Hematopoietic multipotent progenitor cell treated with erythropoietin and hydrocortisone succinate and interleukin-3 and kit ligand, for 6 days (in vitro differentiated cells): Measurements from ENCODE around the gene USPL1.

Source experiments
- DNase-seq: peaks from one replicate; pipeline ENCODE4 v3.0.0-alpha.2; 2015

The USPL1 gene

GRCh38 chr13:30664689-30665275 is 47.1 kb downstream of the USPL1 start:
- no peak for DNase-seq

GRCh38 chr13:30665638-30666037 is 47.9 kb downstream of the USPL1 start:
- DNase-seq = no peak

GRCh38 chr13:30666113-30666512 is 48.4 kb downstream of the USPL1 start:
- DNase-seq = no peak

GRCh38 chr13:30667014-30667413 is 49.3 kb downstream of the USPL1 start:
- no peak for DNase-seq

- no peak for DNase-seq
Observed at GRCh38 chr13:30668312-30668711, 50.6 kb downstream of the USPL1 start.

DNA sequence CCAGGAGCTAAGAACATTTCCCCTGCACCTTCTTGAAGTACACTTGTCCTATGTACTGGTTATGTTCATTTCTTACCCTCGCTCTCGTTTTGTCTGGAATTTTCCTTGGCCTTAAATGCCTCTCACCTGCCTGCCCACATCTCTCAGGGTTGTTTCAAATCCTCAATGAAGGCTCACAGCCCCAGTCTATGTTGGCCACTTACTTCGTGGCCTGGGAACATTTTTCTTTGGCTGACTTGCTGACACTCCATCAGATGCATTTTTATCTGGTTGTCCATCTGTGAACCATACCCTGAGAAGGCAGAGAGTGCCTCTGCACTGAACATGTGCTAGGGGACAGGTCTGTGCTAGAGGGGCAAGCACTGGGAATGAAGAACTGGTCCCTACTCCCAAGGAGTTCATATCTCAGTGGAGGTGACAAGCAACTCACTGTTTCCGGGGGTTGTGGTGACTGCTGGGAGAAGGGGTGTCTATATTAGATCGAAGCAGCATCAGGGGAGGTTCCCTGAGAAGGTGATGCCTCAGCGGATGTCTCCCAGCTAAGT is 53.6 kb downstream of the USPL1 start:
- no peak for DNase-seq

DNA sequence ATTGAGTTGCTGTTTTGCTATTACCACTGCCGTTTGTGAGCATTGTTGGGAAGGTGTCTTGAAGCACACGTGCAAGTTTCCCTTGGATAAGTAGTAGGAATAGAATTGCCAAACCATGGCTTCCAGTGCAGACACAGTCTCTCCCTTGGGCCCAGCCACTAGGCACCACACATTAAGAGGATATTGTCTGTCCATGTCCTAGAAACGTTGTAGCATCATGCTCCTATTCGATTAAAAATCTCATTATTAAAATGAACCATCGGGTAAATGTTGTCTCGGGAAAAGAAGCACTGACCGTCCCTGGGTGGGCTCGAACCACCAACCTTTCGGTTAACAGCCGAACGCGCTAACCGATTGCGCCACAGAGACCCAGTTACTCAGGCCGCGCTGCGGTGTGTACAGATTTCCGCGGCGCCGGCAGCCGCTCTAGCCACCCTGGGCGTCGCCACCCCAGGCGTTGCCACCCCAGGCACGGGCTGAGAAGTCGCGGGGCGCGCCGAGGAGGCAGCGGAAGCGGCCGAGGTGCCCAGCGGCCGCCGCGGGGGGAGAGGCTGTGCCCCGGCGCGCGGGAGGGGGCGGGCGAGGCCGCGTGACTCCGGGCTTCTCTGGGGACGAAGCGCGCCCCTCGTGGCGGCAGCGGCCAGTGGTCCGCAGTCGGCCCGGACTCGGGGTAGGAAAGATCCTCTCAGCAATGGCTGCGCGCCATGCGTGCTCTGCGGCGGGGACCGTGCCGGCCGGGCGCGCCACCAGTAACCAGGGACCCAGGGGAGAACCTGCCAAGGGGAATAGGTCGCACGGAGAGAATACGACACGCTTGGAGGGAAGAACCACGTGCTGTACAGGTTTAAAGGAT is 56.2 kb downstream of the USPL1 start:
- peak; percentile 93 for DNase-seq

DNA sequence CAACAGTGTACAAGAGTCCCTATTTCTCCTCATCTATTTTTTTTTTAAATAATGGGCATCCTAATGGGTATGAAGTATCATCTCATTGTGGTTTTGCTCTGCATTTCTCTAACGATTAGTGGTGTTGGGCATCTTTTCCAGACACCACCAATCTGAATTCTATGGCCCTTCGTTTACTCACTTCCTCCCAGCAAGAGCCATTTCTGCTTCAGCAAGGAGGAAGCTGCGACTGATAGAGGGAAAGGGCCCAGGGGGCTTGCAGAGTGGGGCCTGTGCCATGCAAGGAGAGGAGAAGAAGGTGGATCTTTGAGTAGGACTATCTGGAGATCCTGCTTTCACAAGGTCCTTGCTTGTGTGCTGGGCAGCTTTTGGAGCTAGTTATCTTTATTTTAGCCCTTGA is 58.0 kb downstream of the USPL1 start:
- no peak for DNase-seq

- peak; percentile 32 for DNase-seq
Observed at GRCh38 chr13:30676672-30677071, 59.0 kb downstream of the USPL1 start.

DNA sequence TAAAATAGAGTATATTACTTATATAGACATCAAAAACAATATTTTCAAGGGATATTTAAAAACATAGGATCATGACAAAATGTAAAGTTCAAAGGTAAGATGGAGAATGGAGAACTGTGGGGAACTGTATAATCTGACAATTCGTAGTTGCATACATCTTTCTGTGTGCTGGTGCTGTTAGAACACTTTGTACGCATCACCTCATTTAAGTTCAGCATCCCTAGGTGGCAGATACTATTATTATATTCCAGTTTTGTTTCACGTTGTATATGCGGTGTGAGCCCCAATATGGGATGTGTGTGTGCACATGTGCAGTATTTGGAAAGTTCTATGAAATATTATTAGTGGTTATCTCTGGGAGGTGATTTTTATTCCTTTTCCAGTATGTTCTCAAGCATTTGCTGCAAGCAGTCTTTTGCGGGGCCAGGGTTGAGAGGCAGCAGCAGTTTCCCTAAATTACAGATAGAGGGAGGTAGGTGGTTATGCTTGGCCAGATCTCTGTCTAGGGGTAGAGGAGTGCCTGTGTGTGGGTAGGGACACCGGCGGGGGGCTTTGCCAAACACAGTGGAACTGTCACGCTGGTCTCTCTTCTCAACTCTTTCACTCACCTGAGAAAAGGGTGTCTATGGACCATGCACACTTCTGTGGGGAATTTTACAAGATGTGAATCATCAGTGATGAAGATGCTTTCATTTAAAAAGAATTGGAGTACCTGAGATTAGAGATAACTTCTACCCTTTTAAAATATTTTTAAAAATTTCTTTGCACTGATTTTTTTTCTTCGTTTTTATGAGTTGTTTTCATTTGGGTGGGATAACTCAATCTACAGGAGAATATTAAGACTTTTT is 62.0 kb downstream of the USPL1 start:
- DNase-seq = peak; percentile 68

DNA sequence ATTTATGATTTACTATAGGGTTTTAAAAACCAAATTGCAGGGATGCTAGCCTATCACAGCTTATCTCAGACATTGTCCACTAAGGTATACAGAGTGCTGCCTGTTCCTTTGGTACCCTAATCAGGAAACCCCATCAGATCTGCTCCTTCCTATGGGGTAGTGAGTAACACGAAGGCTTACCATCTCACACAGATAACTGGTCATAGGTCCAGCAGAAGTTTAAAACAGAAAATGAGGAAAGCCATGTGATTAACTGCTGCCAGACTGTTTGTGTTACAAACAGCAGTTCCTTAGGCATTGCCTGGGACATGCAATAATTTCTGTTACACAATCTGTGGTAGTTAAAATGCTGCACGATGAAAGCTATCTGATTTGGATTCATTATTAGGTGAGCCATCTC is 64.1 kb downstream of the USPL1 start:
- DNase-seq = peak; percentile 59

GRCh38 chr13:30685320-30685859 is 67.7 kb downstream of the USPL1 start:
- no peak for DNase-seq

DNA sequence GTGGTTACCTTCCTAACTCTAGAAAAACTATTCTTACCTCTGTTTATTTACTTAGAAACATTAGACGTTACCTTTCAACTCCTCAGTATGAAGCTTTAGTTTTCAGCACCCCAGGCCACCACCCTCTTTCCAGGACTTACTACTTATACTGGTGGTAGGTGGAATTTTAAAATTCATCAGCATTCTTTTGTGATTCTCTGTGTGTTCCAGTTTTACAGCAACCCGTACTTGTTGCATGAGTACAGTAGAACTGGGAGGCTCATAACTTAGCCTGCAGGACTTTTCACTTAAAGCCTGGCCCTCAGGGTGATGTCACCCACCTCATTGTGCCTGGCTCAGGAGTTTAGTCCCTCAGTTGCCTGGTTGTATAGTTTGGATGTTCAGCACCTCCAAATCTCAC is 68.3 kb downstream of the USPL1 start:
- DNase-seq = no peak

DNA sequence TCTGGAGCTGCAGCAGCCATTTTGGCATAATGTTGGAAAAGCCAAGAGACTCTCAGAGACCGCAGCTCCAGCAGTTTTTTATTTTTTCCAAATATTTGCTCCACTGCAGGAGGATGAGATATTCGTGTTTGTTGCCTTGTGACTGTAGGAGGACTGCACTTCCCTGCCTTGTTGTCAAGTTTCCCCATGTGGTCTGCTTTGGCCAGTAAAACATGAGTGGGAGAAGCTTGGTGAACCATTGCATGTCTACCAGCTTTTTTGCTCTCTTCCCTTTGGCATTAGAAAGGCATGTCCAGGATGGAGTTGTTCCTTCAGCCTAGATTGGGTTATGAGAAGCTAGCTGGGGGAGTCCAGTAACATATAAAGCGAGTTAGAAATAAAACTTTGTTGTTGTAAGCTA is 69.9 kb downstream of the USPL1 start:
- no peak for DNase-seq

DNA sequence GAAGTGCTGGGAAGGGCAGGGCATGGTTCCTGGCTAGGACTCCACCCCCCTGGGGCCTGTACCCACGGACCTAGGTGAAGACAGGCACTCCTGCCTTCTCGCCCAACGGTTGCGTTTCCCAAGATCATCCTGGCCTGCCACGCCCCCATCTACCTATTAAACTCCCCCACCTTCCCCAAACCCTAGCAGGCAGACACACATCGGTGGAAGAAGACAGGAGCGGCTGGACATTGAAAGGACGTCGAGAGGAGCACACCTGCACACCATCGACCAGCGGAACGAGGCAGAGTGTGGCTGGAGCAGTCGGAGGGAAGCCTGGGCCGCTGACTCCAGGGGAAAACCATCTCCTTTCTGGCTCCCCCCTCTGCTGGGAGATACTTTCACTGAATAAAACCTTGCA is 72.0 kb downstream of the USPL1 start:
- DNase-seq = no peak

DNA sequence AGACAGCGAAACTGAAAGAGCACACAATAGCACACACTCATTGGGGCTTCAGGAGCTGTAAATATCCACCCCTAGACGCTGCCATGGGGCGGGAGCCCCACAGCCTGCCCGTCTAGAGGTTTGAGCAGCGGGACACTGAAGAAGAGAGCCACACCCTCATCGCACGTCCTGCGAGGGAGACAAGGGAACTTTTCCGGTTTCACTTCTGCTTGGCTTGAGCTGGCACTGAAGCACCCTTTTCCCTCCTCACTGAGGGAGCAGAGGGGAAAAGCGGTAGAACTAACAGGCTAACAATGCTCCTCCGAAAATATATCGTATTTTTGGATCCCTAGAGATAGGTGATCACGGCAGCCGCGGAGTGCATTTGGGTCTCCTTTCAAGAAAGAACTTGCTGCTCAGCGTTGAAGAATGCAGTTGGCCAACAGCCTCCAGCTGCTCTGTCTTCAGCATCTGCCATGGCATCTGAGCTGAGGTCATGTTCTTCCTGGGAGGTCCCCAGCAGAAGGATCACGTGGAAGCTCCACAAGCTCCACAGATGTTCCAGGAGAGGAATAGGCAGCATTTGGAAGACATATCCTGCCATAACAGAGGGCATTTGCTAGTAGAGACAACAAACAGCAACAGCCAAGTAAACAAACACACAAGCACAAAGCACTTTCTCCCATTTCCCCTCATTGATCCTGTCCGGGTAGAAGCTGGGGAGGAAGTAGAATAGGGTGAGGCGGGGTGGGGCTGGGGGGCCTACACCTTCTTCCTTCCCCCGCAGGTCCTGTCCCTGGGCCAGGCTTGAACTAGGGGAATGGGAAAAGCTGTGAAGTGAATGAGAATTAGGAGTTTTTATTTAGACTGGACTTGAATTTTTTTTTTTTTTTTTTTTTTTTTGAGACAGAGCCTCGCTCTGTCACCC is 72.8 kb downstream of the USPL1 start:
- DNase-seq = peak; percentile 77

DNA sequence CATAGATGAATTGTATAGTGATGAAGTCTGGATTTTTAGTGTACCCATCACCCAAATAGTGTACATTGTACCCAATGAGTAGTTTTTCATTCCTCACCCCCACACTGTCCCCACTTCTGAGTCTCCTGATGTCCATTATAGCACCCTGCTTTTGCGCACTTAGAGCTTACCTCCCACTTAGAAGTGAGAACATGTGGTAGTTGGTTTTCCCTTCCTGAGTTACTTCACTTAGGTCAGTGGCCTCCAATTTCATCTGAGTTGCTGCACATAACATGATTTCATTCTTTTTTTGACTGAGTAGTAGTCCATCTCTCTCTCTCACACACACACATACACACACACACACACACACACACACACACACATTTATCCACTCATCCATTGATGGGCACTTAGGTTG is 74.4 kb downstream of the USPL1 start:
- no peak for DNase-seq

DNA sequence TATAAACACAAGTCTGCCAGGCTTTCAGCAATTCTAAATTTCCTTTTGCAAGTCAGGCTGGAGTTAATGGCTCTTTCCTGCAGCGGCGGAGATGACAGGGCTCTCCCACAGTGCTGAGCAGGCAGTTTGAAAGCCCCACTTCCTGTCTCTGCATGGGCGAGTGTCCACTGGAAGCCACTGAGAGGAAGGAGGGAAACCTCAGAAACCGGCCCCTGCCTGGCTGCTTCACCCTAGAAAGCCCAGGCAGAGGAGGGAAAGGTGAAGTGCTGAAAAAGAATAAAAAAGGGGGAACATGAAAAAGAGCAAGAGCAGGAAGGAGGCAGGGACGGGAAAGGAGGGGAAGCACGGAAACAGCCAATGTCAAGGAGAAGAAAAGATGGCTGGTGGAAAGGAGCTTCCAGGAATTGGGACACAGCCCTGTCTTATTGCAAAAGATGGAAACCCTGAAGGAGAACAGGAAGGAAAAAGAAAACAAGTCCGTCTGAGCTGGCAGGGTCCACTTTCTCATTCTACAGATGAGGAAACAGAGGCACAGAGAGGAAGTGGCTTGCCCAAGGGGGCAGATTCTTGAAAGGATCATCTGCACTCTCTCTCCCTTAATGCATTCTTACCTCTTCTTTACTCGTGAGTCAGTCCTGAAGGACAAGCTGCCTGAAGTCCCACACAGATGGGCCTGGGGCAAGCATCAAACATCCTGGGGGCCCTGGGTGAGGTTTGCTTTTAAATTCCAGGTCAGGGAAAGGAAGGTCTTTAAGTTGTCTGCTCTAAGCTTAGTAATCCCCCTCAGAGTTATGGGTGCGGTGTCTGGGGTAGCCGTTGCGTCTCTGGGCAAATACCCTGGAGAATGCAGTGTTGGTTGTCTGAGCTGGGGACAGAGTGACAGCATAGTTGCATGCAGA is 78.8 kb downstream of the USPL1 start:
- peak; percentile 57 for DNase-seq

GRCh38 chr13:30697177-30697953 is 79.6 kb downstream of the USPL1 start:
- no peak for DNase-seq

DNA sequence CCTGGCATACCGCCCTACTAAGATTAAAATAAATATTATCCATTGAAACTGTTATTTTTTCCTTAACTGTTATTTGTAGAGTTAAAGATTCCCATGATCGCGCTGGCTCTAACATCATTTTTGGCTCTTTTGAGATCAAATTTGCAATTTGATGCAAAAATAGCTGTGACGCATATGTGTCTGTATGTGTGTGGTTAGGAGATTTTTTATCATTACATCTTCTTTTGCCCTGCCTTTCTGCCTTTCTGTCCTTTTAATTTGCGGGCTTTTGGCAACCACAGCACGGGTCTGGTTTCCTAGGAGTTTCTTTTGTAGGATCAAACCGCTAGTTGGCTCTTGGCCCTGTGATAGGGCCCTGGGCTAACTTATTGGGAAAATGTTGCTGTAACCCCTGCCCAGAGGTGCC is 80.3 kb downstream of the USPL1 start:
- DNase-seq = no peak
